Myocyte (in vitro differentiated cells): Measurements from ENCODE around the gene RNF130. TPM values are rescaled to one million over a fixed set of nuclear protein-coding genes. Genes with fewer than 3 reads are reported as not detected.
A peak's percentile ranks its signal among the peaks of the same experiment; 100 is the strongest.

ENCODE experiments used
- DNase-seq: peaks from one replicate; pipeline ENCODE4 v3.0.0-alpha.2; 2012; ENCODE audit warnings: low read depth
- microRNA counts: library from miRNA; unstranded; fragments of <30 nt; microRNA quantifications from one replicate; lab custom pipeline; 2016
- microRNA-seq: library from miRNA; unstranded; fragments of <30 nt; microRNA quantifications from one replicate; pipeline ENCODE4, GENCODE V29; 2016
- total RNA-seq: library from RNA; depleted of rRNA; stranded (reverse); fragments of >200 nt; gene quantifications from 2 replicates; pipeline ENCODE4 v1.2.3, GENCODE V29; 2014

RNF130 gene
- total RNA-seq, 1 donor from 2014 or later, result 36.8 TPM

- no peak for DNase-seq
These were observed 151.4 kb downstream of the RNF130 start for GRCh38 chr5:179920175-179920574.

GRCh38 chr5:179919487-179920060 lies 152.0 kb downstream of the RNF130 start:
- no peak for DNase-seq

GRCh38 chr5:179918742-179919486 lies 152.6 kb downstream of the RNF130 start:
- no peak for DNase-seq

GRCh38 chr5:179916523-179916922 lies 155.0 kb downstream of the RNF130 start:
- DNase-seq, result no peak

- no peak for DNase-seq
These were observed 156.1 kb downstream of the RNF130 start for GRCh38 chr5:179915406-179915935.

- DNase-seq, result peak; percentile 98
These were observed 157.4 kb downstream of the RNF130 start for GRCh38 chr5:179914032-179914755.

- DNase-seq, result no peak
These were observed 158.1 kb downstream of the RNF130 start for GRCh38 chr5:179913461-179913860.

GRCh38 chr5:179912951-179913350 lies 158.6 kb downstream of the RNF130 start:
- peak; percentile 25 for DNase-seq

- DNase-seq, result no peak
These were observed 159.2 kb downstream of the RNF130 start for GRCh38 chr5:179912386-179912785.

- DNase-seq, result no peak
These were observed 162.3 kb downstream of the RNF130 start for GRCh38 chr5:179909224-179909623.

GRCh38 chr5:179908528-179908927 lies 163.0 kb downstream of the RNF130 start:
- DNase-seq, result no peak

- DNase-seq, result peak; percentile 75
These were observed 163.8 kb downstream of the RNF130 start, which contains the start of gene TBC1D9B for GRCh38 chr5:179907556-179908324. Gene TBC1D9B, minus strand, starts transcription at chr5:179907897. Its CDS starts 76 bp downstream, at chr5:179907821.

GRCh38 chr5:179906795-179907555 lies 164.6 kb downstream of the RNF130 start:
- peak; percentile 44 for DNase-seq

GRCh38 chr5:179906294-179906794 lies 165.2 kb downstream of the RNF130 start:
- peak; percentile 45 for DNase-seq

- DNase-seq, result no peak
These were observed 166.4 kb downstream of the RNF130 start for GRCh38 chr5:179905161-179905560.

MicroRNAs encoded within 50 kb of the gene (microRNA counts, 767-probe panel; counts per million panel counts)
- not detected for microRNA hsa-miR-340-5p (lab: Ali Mortazavi, UCI)

Small RNA genes lying within 50 kb of the gene (microRNA-seq; reads per million reads assigned to microRNA genes)
- 44.3 reads per million, percentile 47 among the genes with 10 or more reads in this experiment for gene MIR340

Other genes starting within 250 kb of the RNF130 start
- 22.5 and 30.1 TPM in 2 replicates for gene MRNIP, start 212.9 kb downstream of the RNF130 start, total RNA-seq
- gene TBC1D9B, start 163.9 kb downstream of the RNF130 start, total RNA-seq, result 82.2 and 98.3 TPM in 2 replicates
- gene RASGEF1C, start 137.5 kb upstream of the RNF130 start, total RNA-seq, result 0.68 TPM in 1 of 2 replicates, not detected in the other
- gene MAPK9, start 220.3 kb upstream of the RNF130 start, total RNA-seq, result 20.4 and 20.5 TPM in 2 replicates